Neural crest cell (in vitro differentiated cells): ENCODE data around the gene GSX1. TPM values are rescaled to one million over a fixed set of nuclear protein-coding genes. Genes with fewer than 3 reads are reported as not detected.
"Not testable (repeated sequence)": the region's sequence is repeated elsewhere in the genome, so short reads cannot be mapped to it uniquely, and the experiment has no call there.

Source experiments
- DNase-seq: peaks from one replicate; pipeline ENCODE4 v3.0.0; 2021; ENCODE audit warnings: low read depth, mixed read lengths, low spot score
- H3K27ac Mint-ChIP-seq: one replicate; pipeline ENCODE4 v1.8.0; 2021; ENCODE audit warnings: mild to moderate bottlenecking, mixed read lengths; ENCODE audit not compliant: unreplicated experiment
- H3K27me3 Mint-ChIP-seq: 2 replicates; pipeline ENCODE4 v1.8.0; 2021; ENCODE audit warnings: low read depth, mild to moderate bottlenecking, mixed read lengths
- H3K36me3 Mint-ChIP-seq: 2 replicates; pipeline ENCODE4 v1.8.0; 2021; ENCODE audit warnings: low read depth, mild to moderate bottlenecking, mixed read lengths
- H3K4me1 Mint-ChIP-seq: 2 replicates; pipeline ENCODE4 v1.8.0; 2021; ENCODE audit warnings: mixed read lengths
- H3K4me3 Mint-ChIP-seq: one replicate; pipeline ENCODE4 v1.8.0; 2021; ENCODE audit warnings: mild to moderate bottlenecking, mixed read lengths
- H3K9me3 Mint-ChIP-seq: 2 replicates; pipeline ENCODE4 v1.8.0; 2021; ENCODE audit warnings: mixed read lengths
- CTCF ChIP-seq: fragments of 200-600 bp; sonication (generic); conservative IDR thresholded peaks from 2 replicates; pipeline ENCODE4 v1.5.0; 2021; ENCODE audit warnings: antibody characterized with exemption, mild to moderate bottlenecking
- total RNA-seq: library from RNA; stranded (reverse); gene quantifications from 2 replicates; pipeline ENCODE4 v1.2.1, GENCODE V29; 2021

The GSX1 gene
- total RNA-seq, 1 donor from 2014 or later = 11.4 TPM

DNA sequence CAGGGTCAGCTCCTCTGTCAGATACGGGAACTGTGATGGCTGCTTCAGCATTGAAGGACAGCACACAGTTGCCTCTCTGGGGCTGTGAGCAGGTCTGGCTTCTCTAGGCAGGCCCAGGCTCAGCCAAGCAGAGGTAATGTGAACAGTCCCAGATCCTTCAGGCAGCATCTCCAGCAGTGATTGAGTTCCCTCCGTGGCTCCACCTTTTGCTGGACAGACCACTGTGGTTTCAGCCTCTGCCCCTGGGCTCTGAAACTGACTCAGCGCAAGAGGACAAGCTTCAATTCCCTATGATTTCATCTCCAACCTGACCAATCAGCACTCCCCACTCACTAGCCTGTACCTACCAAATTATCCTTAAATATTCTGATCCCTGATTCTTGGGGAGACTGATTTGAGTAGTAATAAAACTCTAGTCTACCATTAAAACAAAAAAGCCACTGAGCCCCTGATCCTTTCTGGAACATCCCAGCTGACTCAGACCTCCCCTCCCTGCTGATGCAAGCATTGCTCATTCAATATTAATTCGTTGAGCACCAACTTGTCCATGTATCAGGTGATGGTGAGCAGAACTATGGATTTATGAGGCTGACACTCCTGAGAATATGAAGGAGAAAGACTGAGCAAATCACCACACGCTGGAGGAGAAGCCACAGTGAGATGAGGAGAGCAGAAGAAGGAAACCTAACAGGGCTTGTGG is 16.7 kb downstream of the GSX1 start:
- TF ChIP-seq CTCF = no peak
- Mint-ChIP-seq H3K4me3 (no peak overlapping the region), H3K27ac (no peak overlapping the region), H3K27me3 (peaks cover 85% of the 10 kb centered on the region), H3K9me3 (no peaks in the 10 kb centered on the region), H3K36me3 (no peaks in the 10 kb centered on the region), H3K4me1 (no peaks in the 10 kb centered on the region)
- DNase-seq = no peak

GRCh38 chr13:27810009-27810408 is 17.7 kb downstream of the GSX1 start:
- H3K27ac Mint-ChIP-seq = no peak overlapping the region
- H3K4me1 Mint-ChIP-seq = no peaks in the 10 kb centered on the region
- peaks cover 87% of the 10 kb centered on the region for H3K27me3 Mint-ChIP-seq
- no peaks in the 10 kb centered on the region for H3K36me3 Mint-ChIP-seq
- no peaks in the 10 kb centered on the region for H3K9me3 Mint-ChIP-seq
- H3K4me3 Mint-ChIP-seq = no peak overlapping the region
- TF ChIP-seq CTCF = no peak
- DNase-seq = no peak

GRCh38 chr13:27810461-27810860 is 18.2 kb downstream of the GSX1 start:
- Mint-ChIP-seq H3K27ac (no peak overlapping the region), H3K9me3 (no peaks in the 10 kb centered on the region), H3K4me1 (no peaks in the 10 kb centered on the region), H3K4me3 (no peak overlapping the region), H3K36me3 (no peaks in the 10 kb centered on the region), H3K27me3 (peaks cover 87% of the 10 kb centered on the region)
- no peak for TF ChIP-seq CTCF
- no peak for DNase-seq

DNA sequence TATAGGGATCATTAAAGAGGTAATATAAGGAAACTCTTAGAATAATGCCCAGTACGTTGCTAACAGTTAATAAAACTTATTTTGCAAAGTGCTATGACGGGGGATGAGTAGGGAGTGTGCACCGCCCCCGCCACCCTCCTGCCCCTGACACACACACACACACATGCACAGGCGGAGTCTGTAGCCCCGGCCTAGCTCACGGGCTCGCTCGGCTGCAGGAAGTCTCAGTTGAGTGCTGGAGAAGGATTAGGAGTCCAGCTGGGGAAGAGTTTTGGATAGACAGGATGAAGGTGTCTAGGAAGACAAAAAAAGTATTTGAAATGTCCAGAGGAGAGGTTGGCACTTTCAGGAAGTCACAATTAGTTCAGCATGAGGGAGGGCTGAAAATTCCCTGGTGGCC is 21.5 kb downstream of the GSX1 start:
- Mint-ChIP-seq H3K27me3 (peaks cover 84% of the 10 kb centered on the region), H3K4me1 (no peaks in the 10 kb centered on the region), H3K9me3 (no peaks in the 10 kb centered on the region), H3K36me3 (no peaks in the 10 kb centered on the region), H3K4me3 (no peak overlapping the region), H3K27ac (no peak overlapping the region)
- TF ChIP-seq CTCF = no peak
- DNase-seq = no peak

GRCh38 chr13:27817832-27818231 is 25.5 kb downstream of the GSX1 start:
- not testable (repeated sequence) for H3K9me3 Mint-ChIP-seq, H3K36me3 Mint-ChIP-seq, H3K4me3 Mint-ChIP-seq, DNase-seq, H3K27ac Mint-ChIP-seq
- Mint-ChIP-seq H3K27me3 (peaks cover 97% of the 10 kb centered on the region), H3K4me1 (peaks cover 10% of the 10 kb centered on the region)

DNA sequence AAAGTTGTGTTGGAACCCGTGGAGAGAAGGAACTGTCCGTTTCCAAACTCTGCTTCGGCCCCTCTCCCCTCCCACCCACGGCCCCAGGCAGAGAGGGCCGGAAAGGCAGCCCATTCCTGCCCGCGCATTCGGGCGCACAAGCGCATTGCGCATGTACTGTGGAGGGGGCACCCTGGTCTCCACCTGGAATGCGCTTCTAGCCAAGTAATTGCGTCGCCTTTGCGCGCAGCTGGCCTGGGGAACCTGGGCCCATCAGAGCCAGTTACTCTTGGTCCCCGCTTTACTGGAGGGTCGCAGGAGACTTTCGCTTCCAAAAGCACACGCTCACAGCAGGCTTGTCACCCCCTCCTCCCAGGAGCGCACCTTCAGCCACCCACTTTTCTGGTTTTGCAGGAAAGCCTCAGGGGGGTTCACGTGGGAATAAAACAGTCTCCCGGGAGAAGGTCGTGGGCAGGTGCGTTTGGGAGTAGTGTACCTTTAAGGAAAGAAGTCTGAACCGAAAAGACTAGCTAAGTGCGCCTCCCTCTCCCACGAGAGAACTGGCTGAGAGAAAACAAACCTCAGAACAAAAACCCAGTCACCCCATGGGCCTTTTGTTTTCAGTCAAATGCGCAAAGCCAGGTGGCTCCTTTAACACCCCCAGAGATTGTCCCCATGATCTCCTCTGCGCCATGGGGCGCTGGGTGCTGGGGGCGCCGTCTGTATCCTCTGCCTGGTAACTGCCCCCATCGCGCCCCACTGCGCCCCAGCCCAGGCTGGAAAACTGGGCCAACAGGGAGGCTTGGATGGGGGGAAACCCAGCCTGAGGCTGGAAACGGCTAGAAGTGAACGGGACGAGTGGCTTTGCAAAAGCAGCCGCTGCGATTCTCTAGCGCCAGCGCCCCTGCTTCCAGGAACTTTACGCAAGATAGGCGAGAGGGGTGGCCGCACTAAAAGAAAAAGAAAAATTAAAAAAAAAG is 28.5 kb downstream of the GSX1 start:
- no peak for DNase-seq
- TF ChIP-seq CTCF = no peak
- Mint-ChIP-seq H3K27me3 (peaks cover 96% of the 10 kb centered on the region), H3K4me1 (peaks cover 31% of the 10 kb centered on the region), H3K27ac (no peak overlapping the region), H3K4me3 (no peak overlapping the region), H3K9me3 (no peaks in the 10 kb centered on the region), H3K36me3 (no peaks in the 10 kb centered on the region)
